Urinary bladder (tissue), 4 donors: ENCODE results near the gene LRRK1. TPM values are rescaled to one million over a fixed set of nuclear protein-coding genes. Genes with fewer than 3 reads are reported as not detected.

ENCODE experiments used
- DNase-seq: peaks from one replicate; pipeline ENCODE4 v3.0.0-alpha.2; 2015; ENCODE audit errors: extremely low spot score
- H3K27ac ChIP-seq: one replicate; pipeline ENCODE4 v1.5.1; 2013; ENCODE audit warnings: low read depth, mild to moderate bottlenecking, moderate library complexity
- H3K36me3 ChIP-seq: one replicate; pipeline ENCODE4 v1.6.1; 2013; ENCODE audit warnings: mild to moderate bottlenecking, moderate library complexity; ENCODE audit not compliant: insufficient read depth
- H3K4me1 ChIP-seq: one replicate; pipeline ENCODE4 v1.6.1; 2013; ENCODE audit warnings: mild to moderate bottlenecking, moderate library complexity; ENCODE audit not compliant: insufficient read depth
- H3K4me3 ChIP-seq: one replicate; pipeline ENCODE4 v1.5.1; 2013; ENCODE audit warnings: low read depth, low read length
- WGBS: extraction: QIAGEN DNeasy Blood & Tissue Kit; methylation state at CpG from one replicate; pipeline ENCODE4 v1.1.7; 2013; 5-methylcytosine and 5-hydroxymethylcytosine counted together
- polyA plus RNA-seq: library from polyadenylated mRNA; stranded (reverse); fragments of 200-250 nt; gene quantifications from one replicate; pipeline ENCODE4 v1.2.3, GENCODE V29; 2013
- total RNA-seq: library from RNA; depleted of rRNA; stranded (reverse); fragments of >200 nt; gene quantifications from one replicate; pipeline ENCODE4 v1.2.3, GENCODE V29; 2014
- donor health status: healthy with polysubstance abuse.
- donor health status: healthy.

Gene LRRK1
- total and polyA plus RNA-seq, 2 donors, result 9.9 to 12.3 TPM

DNA sequence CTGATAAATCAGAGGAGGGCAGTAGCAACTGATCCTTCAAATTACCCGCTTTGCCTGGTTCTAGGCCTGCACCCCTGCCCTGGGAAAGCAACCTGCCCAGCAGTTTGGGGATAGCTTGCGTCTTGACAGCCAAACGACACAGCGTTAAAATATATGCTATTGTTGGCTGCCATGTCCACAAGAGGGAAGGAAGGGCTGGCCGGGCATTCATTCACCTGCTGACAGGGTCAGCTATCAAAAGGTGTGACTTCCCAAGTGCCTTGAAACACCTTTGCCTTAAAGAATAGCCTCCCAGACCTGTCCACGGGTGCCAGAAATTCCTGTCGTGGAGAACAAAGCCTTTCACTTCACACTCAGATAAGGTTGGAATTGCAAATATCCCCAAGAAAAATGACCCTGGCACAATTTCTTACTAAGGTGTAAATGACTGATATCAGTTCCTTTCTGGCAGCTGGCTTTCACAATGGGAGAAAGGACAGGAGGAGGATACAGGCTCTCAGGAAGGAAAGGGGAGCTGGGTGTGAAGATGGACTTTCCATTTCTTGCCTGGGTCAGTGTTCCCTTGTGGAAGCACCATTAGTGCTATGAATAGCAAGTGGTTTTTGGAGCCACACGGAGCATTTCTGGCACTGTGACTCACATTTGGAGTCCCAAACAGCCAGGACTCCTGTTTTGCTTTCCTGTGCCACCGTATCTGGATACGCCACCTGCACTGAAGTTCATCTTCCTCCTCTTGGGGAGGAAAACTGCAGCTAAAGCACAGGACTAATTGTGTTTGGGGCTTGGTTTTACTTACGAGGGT lies 20.3 kb upstream of the LRRK1 start:
- no peaks in the 10 kb centered on the region for H3K4me1 ChIP-seq
- H3K4me3 ChIP-seq, result no peak overlapping the region
- H3K27ac ChIP-seq, result no peak overlapping the region
- peaks cover 1% of the 10 kb centered on the region for H3K36me3 ChIP-seq
- WGBS, result 83% methylated on average over 11 of the region's 11 CpGs
- DNase-seq, result no peak

DNA sequence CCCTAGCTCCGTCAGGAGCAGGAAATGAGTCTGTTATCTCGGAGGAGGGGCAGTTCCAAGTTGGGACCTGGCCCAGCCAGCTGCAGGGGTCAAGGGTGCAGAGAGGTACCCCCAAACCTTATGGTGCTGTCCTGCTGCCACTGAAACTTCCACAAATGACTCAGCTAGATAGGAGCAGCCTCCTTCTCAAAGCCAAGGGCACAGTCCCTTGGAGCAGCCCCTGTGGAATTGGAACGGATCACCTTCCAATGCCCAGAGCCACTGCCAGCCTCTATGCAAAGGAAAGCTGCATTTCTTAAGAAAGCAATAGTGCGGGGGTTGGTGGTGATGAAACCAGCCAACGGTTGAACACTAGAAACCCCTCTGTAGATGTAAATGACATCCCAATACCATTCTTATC lies 19.6 kb upstream of the LRRK1 start:
- DNase-seq, result no peak
- H3K4me3 ChIP-seq, result no peak overlapping the region

DNA sequence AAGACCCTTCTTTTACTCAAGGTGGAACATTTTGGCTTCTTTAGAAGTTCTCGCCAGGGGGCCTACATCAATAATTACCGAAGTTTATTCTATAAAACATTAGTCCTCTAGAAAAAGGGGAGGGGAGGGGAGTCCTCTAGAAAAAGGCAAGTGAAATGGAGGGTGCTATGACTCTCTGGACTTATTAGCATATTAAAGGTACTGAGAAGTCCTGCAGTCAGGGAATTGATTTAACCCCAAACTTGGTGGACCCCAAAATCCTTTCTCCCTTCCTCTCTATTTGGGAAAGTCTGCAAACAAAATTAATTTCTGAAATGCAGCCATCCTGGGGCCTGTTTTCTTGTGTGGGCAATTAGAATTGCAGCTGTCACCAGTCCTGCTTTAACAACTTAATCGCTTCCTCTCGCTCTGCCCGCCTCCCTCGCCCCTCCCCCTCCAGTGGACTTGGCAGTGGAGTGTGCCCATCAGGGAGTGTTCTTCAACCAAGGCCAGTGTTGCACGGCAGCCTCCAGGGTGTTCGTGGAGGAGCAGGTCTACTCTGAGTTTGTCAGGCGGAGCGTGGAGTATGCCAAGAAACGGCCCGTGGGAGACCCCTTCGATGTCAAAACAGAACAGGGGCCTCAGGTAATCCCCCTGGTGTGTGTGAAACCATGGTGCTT lies 18.9 kb upstream of the LRRK1 start:
- H3K27ac ChIP-seq, result no peak overlapping the region
- H3K4me1 ChIP-seq, result no peaks in the 10 kb centered on the region
- H3K4me3 ChIP-seq, result no peak overlapping the region
- peaks cover 1% of the 10 kb centered on the region for H3K36me3 ChIP-seq
- WGBS, result 79% methylated on average over 13 of the region's 13 CpGs
- DNase-seq, result no peak

More for the DNA sequence above, 19.6 kb upstream of the LRRK1 start:
- H3K36me3 ChIP-seq, result peaks cover 1% of the 10 kb centered on the region
- no peaks in the 10 kb centered on the region for H3K4me1 ChIP-seq
- 81% methylated on average over 5 of the region's 5 CpGs for WGBS
- no peak overlapping the region for H3K27ac ChIP-seq

- H3K27ac ChIP-seq, result no peak overlapping the region
- no peaks in the 10 kb centered on the region for H3K4me1 ChIP-seq
- WGBS, result 82% methylated on average over 9 of the region's 9 CpGs
- no peak for DNase-seq
- H3K4me3 ChIP-seq, result no peak overlapping the region
- no peaks in the 10 kb centered on the region for H3K36me3 ChIP-seq
Measured at GRCh38 chr15:100900795-100901169, 18.4 kb upstream of the LRRK1 start.

GRCh38 chr15:100901296-100901695 lies 17.9 kb upstream of the LRRK1 start:
- no peaks in the 10 kb centered on the region for H3K4me1 ChIP-seq
- H3K4me3 ChIP-seq, result no peak overlapping the region
- no peak for DNase-seq
- no peak overlapping the region for H3K27ac ChIP-seq
- WGBS, result 72% methylated on average over 3 of the region's 3 CpGs
- no peaks in the 10 kb centered on the region for H3K36me3 ChIP-seq

DNA sequence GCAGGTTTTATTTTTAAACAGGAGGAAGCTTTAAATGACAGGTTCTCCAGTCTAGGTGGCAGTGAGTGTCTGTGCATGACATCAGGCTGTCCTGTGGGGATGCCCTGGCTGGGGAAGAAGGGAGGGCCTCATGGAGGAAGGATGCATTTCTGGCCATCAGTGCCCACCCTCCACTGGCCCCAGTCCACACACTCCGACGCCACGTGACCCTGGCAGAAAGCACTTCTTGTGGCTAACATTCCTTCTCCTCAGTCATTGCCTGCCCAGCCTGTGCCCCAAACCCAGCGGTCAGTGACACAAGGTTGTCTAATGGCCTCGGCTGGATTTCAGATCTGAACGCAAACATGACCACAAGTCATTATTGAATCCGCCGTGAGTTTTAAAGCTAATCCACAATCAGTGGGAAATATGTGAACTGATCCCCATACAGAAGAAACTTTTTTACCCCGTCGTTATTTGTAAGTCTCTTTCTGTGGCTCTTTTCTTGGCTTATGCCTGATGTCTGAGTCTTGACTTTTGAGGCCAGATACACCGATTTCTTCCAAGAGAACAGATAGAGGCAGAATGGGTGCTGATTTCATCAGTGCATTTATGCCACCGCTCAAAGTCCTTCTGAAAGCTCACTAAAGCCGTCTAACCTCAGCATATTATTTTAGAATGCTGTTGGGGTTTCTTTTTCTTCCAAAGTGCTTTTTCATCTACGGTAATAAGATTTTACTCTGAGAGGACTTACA lies 17.3 kb upstream of the LRRK1 start:
- no peak for DNase-seq
- H3K4me3 ChIP-seq, result no peak overlapping the region
- 35% methylated on average over 14 of the region's 14 CpGs for WGBS
- H3K4me1 ChIP-seq, result no peaks in the 10 kb centered on the region
- H3K36me3 ChIP-seq, result no peaks in the 10 kb centered on the region
- peak overlapping the region; percentile 66 for H3K27ac ChIP-seq

DNA sequence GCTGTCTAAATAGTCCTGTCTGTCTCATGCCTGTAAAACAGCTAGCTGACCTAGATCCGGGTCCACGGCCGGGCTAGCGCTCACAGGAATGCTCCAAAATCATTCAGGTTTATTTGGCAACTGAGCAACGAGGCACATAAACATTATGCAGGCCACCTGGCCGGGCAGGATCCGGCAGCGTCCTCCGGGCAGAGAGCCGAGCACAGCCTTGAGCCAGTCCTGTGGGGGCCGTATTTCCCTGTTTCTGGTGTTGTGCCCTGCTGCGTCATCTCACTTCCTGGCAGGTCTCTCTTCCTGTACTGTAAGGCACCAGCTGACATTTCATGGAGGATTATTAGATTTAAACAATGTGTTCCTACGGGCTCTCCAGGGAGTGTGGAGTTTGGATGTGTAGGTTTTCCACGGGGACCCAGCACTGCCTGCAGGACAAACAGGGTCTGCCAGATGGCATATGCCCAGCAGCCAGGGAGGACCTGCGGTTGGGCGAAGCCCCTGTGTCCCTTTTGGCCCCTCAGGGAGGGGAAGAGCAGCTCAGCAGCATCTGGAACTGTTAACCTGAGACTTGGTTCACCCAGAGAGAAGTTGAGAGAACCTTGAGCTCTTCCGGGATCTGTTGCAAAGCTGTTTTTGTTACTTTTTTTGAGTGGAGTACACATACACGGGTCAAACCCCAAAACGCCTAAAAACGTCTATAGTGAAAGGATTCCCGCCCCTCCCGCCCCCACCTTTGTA lies 16.6 kb upstream of the LRRK1 start:
- Histone ChIP-seq H3K27ac (peak overlapping the region; percentile 90), H3K36me3 (no peaks in the 10 kb centered on the region), H3K4me1 (no peaks in the 10 kb centered on the region), H3K4me3 (no peak overlapping the region)
- peak; percentile 87 for DNase-seq
- WGBS, result 20% methylated on average over 22 of the region's 22 CpGs

DNA sequence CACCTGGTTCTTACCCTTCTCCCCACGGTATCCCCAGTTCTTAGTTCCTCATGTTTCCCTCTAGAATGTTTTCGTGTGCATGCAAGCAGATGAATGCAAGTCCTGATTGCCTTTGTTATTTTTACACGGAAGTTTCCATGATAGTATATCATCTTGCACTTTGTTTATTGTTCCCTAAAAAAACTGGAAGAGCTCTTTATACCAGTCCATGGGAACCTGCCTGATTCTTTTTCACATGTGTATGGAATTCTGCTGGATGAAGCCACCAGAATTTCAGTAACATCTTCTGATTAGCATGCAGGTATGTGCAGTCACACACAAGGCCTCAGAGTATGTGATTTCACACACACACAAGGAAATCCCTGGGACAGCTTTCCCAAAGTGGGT lies 16.0 kb upstream of the LRRK1 start:
- WGBS, result 43% methylated on average over 3 of the region's 3 CpGs
- DNase-seq, result no peak
- Histone ChIP-seq H3K27ac (no peak overlapping the region), H3K4me3 (no peak overlapping the region), H3K4me1 (no peaks in the 10 kb centered on the region), H3K36me3 (no peaks in the 10 kb centered on the region)

- Histone ChIP-seq H3K4me3 (no peak overlapping the region), H3K27ac (no peak overlapping the region), H3K36me3 (no peaks in the 10 kb centered on the region), H3K4me1 (no peaks in the 10 kb centered on the region)
- WGBS, result 85% methylated on average over 8 of the region's 8 CpGs
- DNase-seq, result no peak
Measured at GRCh38 chr15:100905850-100906249, 13.3 kb upstream of the LRRK1 start.

DNA sequence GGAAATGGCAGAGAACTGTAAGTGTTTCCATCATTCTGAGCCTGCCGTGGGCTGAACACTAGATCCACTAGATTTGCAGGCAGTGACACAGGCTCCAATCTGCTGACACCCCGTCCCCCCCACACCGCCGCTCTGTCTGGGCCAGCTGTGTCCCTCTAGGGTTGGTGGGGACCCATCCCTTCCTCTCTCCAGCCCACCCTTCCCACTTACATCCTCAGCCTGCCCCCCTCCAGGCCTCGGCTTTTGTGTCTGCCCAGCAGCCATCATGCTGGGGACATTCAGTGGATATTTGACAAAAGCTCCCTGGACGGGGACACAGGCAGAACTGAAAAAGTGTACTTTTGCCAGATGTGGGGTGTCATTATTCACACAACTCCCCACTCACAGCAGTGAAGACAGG lies 10.7 kb upstream of the LRRK1 start:
- H3K4me3 ChIP-seq, result no peak overlapping the region
- no peaks in the 10 kb centered on the region for H3K4me1 ChIP-seq
- DNase-seq, result no peak
- H3K27ac ChIP-seq, result no peak overlapping the region
- peaks cover 2% of the 10 kb centered on the region for H3K36me3 ChIP-seq
- 96% methylated on average over 6 of the region's 6 CpGs for WGBS

DNA sequence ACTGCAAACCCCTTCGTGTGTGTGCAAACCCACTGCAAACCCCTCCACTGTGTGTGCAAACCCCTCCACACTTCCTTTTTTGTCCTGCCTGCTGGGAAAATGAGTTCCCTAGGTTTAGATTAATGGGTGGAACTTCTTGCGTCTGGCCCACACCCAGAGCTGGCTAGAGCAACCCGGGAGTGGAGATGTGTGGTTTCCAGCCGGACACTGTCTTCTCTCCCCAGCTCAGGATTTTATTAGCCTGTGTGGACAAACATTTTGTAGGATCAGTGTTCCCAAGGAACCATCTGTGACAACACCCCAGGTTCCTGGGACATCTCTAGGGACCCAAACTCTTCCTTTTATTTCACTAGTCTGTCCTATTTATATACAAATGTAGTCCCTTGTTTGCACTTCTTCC lies 9.6 kb upstream of the LRRK1 start:
- 45% methylated on average over 4 of the region's 4 CpGs for WGBS
- no peak for DNase-seq
- no peak overlapping the region for H3K4me3 ChIP-seq

GRCh38 chr15:100909989-100910955 lies 8.9 kb upstream of the LRRK1 start:
- no peak overlapping the region for H3K27ac ChIP-seq
- H3K4me3 ChIP-seq, result no peak overlapping the region
- no peak for DNase-seq
- H3K4me1 ChIP-seq, result no peaks in the 10 kb centered on the region
- H3K36me3 ChIP-seq, result peaks cover 2% of the 10 kb centered on the region
- WGBS, result 81% methylated on average over 12 of the region's 12 CpGs

More for the DNA sequence above, 9.6 kb upstream of the LRRK1 start:
- peaks cover 2% of the 10 kb centered on the region for H3K36me3 ChIP-seq
- H3K27ac ChIP-seq, result no peak overlapping the region
- H3K4me1 ChIP-seq, result no peaks in the 10 kb centered on the region
